Cerebellar cortex (tissue), 1 donor: ENCODE results near the gene RAB14.

Experiments
- DNase-seq: peaks from one replicate; pipeline ENCODE4 v3.0.0-alpha.2; 2015; ENCODE audit warnings: low spot score

Gene RAB14

DNA sequence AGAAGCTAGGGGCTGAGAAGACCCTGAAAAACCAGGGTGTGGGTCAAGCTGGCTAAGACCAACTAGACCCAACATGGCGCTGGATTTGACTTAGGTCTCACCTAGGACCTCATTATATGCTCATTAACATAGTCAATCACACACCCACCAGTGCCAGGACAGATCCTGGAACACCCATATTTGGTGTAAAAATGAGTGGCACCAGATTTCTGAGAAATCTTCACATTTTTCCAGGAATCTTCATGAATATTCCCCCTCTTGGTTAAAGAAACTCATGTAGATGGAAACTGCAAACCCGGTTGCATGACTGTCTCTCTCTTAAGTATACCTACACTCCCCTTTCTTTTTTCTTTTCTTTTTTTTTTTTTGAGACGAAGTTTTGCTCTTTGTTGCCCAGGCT, 17.9 kb upstream of the RAB14 start:
- DNase-seq = no peak

DNA sequence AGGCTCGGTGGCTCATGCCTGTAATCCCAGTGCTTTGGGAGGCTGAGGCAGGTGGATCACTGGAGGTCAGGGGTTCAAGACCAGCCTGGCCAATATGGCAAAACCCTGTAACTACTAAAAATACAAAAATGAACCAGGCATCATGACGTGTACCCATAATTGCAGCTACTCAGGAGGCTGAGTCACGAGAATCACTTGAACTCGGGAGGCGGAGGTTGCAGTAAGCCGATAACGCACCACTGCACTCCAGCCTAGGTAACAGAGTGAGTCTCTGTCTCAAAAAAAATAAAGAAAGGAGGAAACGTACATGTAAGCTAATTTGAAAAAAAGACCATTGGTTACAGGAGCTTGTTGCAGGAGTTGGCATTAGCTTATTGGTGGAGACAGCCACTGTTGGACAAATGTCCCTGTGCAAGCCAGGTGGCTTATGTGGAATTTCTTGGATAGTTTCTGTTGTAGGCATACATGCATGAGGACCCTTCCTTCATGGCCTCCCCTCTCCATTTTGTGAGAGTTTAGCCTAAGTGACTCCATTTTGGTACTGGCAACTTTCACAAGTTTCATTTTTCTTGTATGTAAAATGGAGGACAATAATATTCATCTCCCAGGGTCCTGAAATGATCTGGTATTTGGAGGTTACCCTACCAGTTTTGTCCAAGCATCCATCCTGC, 16.8 kb upstream of the RAB14 start:
- DNase-seq = no peak

DNA sequence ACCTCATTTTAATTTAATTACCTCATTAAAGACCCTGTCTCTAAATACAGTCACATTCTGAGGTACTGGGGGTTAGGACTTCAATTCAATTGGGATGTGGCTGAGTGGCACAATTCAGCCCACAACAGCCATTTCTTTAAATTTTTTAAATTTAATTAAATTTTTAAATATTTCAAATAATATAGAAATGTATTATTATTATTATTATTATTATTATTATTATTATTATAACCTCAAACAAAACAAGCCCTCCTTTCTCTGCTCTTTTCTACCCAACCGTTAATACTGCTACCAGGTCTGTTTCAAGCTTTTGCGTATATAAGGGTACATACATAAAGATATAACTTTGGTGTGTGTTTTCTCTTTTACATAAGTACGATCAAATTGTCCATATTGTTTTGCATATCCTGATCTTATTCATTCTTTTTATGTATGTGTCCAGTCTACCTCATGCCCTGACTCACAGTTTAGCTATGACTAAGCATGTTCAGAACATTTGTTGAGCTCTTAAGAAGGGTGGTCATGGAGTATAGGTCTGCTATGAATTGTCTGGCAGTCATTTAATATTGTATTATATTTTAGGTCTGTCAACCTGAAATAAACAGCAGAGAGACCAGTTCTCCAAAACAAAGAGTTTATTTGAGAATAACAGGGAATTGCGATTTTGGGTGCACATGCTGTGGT, 16.1 kb upstream of the RAB14 start:
- DNase-seq = no peak

DNA sequence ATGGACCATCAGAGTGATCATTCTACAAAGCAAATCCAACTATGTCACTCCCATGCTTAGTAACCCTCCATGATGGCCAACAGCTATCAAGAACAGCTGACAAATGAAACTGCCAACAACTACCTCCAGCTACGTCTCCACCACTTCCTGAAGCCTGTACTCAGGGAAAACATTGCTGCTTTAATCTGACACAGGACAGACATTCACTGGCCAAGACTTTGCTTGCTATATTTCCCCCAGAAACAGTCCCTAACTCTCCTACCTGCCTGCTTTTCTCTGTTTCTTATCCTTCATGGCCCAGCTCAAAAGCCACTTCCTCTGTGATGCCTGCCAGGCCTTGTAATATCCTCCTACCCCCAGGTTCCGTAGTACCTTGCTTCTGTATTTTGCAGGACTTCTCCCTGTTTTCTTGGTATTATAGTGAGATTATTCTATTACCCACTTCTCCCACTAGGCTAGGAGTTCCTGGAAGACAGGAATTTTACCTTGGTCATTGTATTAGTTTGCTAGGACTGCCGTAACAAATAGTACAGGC, 14.7 kb upstream of the RAB14 start:
- no peak for DNase-seq

DNA sequence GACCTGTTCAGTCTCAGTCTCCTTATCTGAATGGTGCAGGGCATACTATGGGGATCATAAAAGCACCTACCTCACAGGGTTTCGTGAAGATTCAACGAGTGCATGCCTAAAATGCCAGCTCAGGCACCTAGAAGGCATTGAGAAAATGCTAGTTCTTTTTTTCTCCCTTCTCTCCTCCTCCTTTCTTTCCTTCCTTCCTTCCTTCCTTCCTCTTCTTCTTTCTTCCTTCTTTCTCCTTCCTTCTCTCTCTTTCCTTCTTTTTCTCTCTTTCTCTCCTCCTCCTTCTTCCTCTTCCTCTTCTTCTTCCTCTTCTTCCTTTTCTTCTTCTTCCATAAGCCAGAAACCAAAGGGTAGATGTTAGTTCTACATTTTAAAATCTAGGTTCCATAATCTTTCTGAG, 12.3 kb upstream of the RAB14 start:
- no peak for DNase-seq

DNA sequence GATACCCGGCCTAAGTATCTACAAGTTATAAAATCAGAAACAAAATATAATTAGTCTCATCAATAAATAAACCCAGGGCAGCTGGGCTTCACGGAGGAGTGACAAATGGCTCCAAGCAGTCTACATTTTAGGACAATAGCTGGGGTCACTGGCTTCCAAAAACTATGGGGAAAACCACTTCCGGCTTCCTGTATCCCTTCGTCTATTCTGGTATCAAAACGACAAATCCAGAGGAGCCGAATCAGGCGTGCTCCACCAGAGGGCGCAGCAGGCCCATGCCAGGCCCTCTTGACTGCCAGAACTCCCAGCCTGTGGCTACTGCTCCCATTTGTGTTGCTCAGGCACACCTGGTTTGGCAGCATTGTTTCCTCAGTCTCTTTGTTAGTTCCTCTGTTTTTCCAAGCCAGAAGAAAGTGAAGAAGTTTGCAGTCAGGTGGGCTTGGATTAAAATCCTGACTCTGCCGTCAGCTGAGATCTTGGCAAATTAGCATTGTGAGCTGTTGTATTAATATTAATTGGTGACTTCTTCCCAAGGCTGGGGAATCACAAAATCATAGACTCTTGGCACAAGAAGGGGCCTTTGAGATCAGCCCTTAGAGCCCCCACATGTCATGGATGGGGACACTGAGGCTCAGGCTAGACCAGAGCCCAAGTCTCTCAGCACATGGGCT, 11.6 kb upstream of the RAB14 start:
- peak; percentile 88 for DNase-seq

DNA sequence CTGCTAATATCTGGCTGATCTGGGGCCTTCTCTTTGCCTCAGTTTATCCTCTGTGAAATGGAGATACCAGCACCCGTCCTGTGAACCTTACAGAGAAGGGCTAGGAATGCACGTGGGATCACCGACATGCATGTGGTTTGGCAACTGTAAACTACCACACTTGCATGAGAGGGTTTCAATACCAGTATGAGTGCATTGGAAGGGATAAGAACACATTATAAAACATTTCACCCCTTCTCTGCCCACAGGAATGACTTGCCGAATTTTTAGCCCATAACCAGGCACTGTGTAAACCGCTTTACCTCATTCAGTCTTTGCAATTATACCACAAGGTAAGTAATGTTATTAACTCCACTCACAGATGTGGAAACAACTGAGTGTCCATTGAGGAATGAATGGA, 8.9 kb upstream of the RAB14 start:
- DNase-seq = no peak

DNA sequence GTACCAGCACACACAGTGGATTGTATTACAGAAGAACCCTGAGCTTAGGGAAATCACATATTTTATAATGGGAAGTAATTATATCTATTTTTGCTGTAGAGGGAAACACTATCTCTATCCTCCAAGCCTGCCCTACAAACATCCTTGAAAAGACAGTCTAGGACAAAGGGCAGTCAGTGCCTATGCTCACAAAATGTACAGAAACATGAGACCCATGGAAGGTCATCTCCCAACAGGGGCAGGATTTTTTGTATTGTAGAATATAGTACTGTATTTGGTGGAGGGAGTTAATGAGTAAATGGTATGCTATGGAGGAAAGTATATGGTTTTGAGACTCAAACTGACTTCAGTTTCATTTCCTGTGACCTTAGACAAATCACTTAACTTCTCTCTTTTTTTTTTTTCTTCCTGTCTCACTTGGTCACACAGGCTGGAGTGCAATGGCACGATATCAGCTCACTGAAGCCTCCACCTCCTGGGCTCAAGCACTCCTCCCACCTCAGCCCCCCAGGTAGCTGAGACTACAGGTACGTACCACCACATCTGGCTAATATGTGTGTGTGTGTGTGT, 5.8 kb upstream of the RAB14 start:
- no peak for DNase-seq

DNA sequence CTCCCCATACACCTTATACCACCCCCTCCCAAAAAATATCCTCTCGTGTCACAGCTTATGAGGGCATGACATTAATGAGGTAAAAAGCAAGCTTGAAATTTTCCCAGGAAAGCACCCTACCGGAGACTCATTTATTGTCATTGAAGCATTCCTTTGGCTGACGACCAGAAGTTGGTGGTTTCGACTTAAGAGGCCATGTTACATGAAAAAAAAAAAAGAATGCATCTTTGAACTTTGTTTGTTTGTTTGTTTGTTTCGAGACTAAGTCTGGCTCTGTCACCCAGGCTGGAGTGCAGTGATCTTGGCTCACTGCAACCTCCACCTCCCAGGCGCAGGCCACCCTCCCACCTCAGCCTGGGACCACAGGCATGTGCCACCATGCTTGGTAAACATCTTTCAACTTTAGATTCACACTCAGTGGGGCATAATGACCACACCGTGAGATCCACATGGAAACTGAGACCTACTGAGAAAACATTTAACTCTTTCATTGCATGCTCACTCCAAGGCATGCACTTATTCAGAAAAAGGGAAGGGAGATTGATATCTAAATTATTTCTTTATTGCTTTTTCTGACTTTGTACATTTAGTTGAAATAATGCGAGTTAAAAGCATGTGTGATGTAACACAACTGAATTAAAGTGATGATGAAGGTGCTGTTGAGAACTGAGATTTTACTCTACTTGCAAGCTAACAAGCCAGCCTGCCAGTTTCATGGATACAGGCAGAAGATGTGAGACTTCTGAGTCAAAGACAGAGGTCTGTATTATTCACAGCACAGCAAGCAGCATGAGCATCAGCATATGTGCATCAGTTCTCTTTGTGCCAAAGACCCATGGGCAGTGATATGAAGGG, 5.1 kb upstream of the RAB14 start:
- no peak for DNase-seq

DNA sequence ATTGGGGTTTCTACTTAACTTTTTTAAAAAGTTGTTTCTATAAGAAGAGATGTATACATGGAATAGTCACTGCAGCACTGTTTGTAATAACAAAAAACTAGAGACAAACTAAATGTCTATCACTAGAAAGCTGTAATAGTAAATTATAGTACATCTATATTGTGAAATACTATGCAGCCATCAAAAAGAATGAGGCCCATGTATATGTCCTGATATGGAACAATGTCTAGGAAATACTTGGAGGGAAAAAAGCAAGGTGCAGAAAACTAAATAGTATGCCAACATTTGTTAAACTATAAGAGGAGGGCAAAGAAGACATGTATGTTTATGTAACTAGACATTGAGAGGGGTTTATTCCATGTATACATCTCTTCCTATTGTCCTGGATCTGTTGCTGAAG, 2.9 kb upstream of the RAB14 start:
- DNase-seq = no peak

DNA sequence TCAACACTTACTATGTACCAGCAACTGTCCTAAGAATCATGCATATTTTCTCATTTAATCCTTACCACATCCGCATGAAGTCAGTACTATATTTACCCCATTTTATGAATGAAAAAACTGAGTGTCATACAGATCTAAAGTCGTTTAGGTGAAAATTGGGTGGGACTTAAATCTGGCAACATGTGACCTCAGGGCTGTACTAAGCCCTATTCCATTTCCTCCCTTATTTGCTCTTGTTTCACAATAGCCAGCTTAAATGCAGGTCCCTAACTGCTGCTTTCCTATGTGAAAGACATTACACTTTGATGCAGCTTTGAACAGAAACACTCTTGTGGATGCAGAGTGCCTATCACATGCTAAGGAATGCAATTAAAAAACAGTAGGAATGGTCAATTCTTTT, 2.5 kb upstream of the RAB14 start:
- DNase-seq = no peak

DNA sequence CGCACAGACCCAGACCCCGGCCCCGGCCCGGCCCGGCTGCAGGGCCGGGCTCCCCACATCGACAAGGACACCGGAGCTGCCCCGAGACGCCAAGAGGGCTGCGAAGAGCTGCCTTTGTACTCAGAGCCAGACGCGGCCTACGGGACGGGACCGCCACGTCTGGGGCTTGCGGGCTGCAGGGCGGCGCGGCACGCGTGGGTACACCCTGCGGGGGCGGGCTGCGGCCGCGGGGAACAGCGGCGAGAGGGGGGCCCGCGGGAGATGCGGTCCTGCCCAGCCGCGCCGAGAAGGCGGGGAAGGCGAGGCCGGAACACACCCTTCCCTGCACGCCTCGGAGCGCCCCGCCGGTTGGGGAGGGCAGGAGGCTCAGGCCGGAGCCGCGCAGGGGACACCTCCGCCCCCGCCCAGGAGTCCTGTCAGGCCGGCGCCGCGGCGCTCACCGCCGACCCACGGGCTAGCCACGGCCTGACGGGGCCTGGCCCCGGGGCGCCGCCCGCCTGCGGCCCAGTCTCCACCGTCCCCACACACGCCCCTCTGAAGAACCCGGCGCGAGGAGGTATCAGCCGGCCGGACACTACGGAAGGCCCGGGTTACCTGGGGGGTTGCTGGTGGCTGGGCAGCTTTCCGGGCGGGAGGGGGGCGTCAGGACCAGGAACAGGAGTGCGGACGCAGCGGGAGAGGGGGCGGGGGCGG, 478 bp downstream of the RAB14 start:
- no peak for DNase-seq

DNA sequence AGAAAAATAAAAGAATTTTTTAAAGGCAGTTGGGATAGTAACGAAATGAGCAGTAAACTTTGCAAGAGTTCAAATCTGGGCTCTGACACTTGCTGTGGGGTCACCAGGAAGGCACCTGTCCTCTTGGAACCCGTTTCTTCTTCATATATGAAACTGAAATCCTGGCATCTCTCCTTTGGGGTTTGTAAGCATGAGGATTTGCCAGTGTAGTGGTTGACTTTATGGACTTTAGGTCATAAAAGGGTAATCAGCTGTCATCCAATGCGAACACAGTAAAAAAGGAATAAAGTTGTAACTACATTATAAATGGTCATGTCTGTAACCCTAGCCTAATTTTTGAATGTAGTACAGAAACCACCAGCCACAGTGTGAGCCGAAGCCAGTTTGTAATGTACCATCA, 1.3 kb downstream of the RAB14 start:
- no peak for DNase-seq

DNA sequence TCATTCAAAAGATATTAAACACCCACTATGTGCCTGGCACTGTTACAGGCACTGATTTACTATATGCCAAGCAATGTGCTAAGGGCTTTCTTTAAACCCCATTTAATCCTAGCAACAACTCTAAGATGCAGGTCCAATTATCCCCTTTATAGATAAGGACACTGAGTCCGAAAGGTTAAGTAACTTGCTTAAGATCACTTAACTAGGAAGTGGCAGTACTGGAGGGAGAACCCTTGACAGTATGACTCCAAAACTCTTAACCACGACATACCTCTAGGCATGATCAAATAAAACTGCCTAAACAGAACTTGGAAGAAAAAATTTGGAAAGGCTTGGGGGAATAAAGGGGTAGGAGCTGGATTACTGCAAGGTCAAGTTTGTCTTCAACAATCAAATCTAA, 1.7 kb downstream of the RAB14 start:
- DNase-seq = no peak

DNA sequence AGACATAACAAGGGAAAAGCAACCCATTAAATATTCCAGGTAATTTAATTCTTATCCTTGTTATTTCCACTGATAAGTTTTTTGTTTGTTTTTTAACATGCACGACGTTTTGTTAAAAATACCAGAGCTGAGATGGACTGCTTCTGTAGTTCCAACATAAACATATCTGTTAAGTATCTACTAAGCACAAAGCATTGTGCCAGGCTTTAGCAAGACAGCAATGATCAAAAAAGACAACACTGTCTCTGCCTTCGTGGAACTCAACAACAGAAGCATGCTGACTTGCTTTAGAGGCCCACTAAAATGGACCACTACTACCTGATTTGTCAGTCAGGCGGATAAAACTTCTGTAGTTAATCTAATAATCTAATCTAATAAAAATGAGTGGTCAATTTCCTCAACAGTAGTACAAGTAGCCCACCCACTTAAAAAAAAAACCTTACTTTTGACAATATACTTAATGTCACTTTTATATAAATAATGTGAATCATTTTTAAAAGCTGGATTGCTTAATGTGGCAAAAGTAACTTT, 3.1 kb downstream of the RAB14 start:
- DNase-seq = no peak

DNA sequence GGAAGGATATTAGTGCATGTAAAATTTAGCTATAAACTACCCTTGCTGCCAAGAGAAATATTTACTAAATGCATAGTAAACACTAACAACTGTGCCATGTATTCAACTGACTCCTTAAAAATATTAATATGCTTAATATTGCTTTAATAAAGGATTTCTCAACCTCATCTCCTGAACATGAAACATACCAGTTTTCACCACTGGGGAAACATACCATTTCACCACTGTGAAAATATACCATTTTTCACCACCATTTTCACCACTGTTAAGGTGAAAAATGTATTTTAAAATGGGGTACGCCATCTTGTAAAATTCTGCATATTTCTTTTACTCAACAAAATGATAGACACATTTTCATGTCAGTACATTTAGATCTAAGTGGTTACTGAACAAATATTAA, 4.5 kb downstream of the RAB14 start:
- DNase-seq = no peak

DNA sequence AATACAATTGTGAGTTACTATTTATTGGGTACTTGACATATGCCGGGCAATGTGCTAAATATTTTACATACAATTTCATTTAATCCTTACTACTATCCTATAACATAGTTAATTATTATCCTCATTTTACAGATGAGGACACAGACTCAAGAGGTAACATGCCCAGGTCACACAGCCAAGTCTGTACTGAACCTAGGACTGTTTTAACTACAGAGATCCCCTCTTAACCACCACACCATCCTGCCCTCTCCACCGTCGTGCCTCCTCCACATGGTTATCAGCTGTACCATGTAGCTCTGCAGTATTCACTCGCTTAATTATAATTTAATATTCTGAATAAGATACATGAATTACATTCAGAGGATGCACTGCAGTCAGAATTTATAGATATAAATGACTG, 5.3 kb downstream of the RAB14 start:
- no peak for DNase-seq

DNA sequence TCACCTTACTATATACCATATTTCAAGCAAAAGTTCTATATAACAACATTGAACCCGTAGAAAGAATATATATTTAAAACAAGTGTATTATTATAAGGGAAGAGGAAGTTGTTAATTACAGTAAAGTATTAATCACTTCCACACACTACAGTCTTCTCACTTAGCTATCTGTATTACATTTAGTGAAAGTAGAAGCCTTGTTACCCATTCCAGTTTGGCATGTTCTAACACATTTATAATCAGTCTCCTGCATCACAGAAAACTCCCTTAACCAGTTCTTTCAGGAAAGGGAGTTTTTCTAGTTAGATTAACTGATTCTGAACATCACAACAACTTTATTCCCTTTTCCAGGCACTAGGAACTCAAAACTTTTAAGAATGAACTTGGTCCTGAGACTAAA, 6.9 kb downstream of the RAB14 start:
- DNase-seq = no peak

DNA sequence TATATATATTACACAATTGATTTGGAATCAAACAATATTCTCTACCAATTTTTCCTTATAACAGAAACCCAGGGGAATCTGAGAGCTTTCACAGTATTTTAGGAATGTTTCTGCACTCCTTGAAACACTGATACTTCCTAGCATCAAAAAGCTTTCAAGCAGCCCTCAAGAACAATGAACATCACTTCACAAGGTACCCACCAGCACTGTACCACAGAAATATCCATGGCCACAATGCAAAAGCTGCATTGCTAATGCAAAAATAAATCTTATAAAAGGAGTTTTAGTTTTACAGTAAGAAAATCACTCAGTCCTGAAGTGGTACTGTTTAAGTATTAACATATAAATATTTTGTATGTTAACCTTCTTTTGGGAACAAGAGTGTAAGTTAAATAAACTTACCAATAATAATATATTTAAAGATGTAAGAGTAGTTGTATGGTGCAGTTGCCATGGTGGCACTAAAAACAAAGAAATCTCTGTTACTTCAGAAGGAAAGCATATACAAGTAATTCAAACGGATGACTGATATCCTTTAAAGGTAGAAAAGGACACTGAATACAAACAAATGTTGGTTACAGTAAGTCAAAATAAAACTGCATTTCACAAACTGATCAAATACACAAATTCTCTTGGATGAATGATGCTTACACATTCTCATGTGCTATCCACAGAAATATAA, 8.6 kb downstream of the RAB14 start:
- DNase-seq = no peak

DNA sequence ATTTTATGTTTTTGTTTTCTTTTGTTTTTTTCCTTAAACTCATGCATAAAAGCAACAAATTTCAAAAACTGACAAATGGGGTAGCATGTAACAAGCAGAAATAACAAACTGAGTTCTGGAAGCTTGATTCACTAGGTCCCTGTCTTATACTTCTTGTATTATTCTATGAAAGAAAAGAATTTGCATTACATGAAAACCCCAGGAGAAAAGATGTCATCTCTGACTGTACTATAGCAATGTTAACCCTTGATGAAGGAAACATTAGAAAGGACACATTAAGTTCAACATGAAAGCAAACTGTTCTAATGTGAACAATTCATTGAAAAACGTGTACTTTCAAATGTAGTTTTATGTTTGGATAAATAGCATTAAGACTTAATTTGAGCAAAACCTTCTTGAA, 9.2 kb downstream of the RAB14 start:
- DNase-seq = no peak

DNA sequence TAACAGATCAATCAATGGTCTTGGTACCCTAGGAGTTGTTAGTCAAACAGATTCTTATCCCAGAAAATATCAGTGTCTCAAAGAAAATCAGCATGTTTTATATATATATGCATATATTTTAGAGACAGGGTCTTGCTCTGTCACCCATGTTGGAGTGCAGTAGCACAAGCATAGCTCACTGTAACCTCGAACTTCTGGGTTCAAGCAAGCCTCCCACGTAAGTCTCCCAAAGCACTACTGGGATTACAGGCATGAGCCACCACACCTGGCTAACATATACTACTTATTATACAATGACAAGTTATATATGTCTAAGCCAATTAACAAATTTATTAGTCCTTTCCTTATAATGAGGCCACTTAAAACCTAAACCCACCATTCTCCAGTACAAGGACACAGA, 10.4 kb downstream of the RAB14 start:
- no peak for DNase-seq
